ENCODE data around the gene VPS4B. TPM values are rescaled to one million over a fixed set of nuclear protein-coding genes. Genes with fewer than 3 reads are reported as not detected.
A peak's percentile ranks its signal among the peaks of the same experiment; 100 is the strongest.

Gene VPS4B
- total RNA-seq (ENCODE audit: unreplicated experiment) = 44.5 TPM
- long read RNA-seq, transcript VPS4B-201 (11 exons, 3,324 nt) = major isoform, 7 of 13 reads
- long read RNA-seq, partial matches to known transcripts = 6 of 13 reads
- long read RNA-seq, other reads (novel, unspliced or antisense) = 0 of 13 reads

DNA sequence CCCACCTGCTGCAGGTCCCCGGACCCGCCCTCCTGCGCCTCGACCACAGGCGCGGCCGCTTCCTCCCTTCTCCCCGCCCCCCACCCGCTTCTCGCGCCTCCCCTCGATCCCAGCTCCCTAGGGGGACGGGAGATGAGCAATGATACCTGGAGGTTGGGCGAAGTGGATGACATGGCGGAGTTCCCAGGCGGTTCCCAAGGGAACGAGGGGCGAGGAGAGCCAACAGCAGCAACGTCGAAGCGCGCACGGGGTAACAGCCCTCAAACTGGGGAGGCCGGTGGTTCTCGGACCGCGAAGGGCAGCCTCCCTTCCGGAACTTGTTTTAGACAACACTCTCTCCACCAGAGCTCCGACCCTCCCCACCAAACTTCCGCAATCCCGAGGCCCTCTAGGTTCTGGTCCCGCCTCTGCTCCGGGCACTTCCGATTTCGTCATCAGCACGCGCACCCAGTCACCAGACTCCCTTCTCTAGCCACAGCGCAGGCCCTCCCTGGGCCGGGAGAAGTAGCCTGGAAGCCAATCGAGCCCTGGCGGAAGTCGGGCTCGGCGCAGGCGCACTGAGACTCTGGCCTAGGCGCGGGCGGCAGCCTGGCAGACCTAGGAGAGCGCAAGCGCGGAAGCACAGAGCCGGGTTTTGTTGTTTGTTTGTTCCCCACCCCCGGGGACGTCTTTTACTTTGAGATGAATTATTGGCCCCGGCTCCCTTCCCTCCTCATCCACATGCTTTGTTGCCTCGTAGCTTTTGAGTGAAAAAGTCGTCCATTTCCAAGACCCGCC is at the start of gene VPS4B:
VPS4B (minus strand) TSS at position 390 of the 777 bp plus-strand sequence; CDS start at position 173, 217 bp downstream.
- DNase-seq = peak; percentile 100
- Mint-ChIP-seq H3K27ac (ENCODE audit: unreplicated experiment) (peak within 1 kb of the TSS; percentile 99), H3K4me3 (ENCODE audit: unreplicated experiment) (peak within 1 kb of the TSS; percentile 88), H3K9me3 (ENCODE audit: unreplicated experiment) (peaks cover 6% of the 10 kb centered on the region), H3K36me3 (ENCODE audit: unreplicated experiment) (no peaks in the 10 kb centered on the region), H3K4me1 (ENCODE audit: low read depth, unreplicated experiment) (peaks cover 3% of the 10 kb centered on the region), H3K27me3 (ENCODE audit: unreplicated experiment) (peaks cover 5% of the 10 kb centered on the region)
- TF ChIP-seq, protein P1, sequence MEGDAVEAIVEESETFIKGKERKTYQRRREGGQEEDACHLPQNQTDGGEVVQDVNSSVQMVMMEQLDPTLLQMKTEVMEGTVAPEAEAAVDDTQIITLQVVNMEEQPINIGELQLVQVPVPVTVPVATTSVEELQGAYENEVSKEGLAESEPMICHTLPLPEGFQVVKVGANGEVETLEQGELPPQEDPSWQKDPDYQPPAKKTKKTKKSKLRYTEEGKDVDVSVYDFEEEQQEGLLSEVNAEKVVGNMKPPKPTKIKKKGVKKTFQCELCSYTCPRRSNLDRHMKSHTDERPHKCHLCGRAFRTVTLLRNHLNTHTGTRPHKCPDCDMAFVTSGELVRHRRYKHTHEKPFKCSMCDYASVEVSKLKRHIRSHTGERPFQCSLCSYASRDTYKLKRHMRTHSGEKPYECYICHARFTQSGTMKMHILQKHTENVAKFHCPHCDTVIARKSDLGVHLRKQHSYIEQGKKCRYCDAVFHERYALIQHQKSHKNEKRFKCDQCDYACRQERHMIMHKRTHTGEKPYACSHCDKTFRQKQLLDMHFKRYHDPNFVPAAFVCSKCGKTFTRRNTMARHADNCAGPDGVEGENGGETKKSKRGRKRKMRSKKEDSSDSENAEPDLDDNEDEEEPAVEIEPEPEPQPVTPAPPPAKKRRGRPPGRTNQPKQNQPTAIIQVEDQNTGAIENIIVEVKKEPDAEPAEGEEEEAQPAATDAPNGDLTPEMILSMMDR (IDR thresholded peaks at IDR 0.05; ENCODE audit: partially characterized antibody, unreplicated experiment) = peak; percentile 7

DNA sequence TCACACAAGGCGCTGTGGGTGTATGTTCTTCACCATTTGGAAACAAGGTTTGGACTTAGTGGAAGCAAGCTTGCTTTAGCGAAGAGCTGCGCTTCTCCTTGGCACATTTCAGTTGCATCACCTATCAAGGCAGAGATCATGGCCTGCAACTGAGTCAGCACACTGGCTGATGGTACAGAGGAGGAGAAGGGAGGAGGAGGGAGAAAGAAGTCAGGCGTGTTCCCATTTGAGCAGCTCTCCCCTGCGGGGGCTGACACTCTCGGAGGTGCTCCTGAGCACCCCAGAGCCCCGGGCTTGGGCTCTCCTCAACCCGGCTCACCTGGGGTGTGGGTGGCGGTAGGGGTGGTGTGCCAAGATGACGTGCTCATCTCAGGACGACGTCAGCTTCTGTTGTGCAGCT is 48.5 kb upstream of the VPS4B start:
- Mint-ChIP-seq H3K27me3 (ENCODE audit: unreplicated experiment) (no peaks in the 10 kb centered on the region), H3K4me1 (ENCODE audit: low read depth, unreplicated experiment) (no peaks in the 10 kb centered on the region), H3K27ac (ENCODE audit: unreplicated experiment) (no peak overlapping the region), H3K36me3 (ENCODE audit: unreplicated experiment) (no peaks in the 10 kb centered on the region), H3K4me3 (ENCODE audit: unreplicated experiment) (no peak overlapping the region), H3K9me3 (ENCODE audit: unreplicated experiment) (no peaks in the 10 kb centered on the region)
- TF ChIP-seq, protein P1 (IDR thresholded peaks at IDR 0.05; ENCODE audit: partially characterized antibody, unreplicated experiment) = no peak
- DNase-seq = no peak

DNA sequence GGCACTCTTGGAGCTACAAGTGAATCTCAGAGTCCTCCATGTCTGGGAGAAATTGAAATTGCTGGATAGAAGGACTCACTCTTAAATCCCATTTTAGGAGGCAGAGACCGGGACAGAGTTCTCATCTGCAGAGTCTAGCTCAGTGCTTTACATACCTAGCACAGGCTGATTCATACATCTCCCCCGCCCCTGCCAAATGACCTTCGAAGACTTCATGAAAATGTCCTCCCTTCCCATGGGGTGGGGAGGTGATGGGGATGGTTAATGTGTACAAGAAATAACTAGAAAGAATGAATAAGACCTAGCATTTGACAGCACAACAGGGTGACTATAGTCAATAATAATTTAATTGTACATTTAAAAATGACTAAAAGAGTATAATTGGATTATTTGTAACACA is 46.3 kb upstream of the VPS4B start:
- TF ChIP-seq, protein P1 (IDR thresholded peaks at IDR 0.05; ENCODE audit: partially characterized antibody, unreplicated experiment) = no peak
- H3K36me3 Mint-ChIP-seq (ENCODE audit: unreplicated experiment) = no peaks in the 10 kb centered on the region
- H3K27ac Mint-ChIP-seq (ENCODE audit: unreplicated experiment) = no peak overlapping the region

DNA sequence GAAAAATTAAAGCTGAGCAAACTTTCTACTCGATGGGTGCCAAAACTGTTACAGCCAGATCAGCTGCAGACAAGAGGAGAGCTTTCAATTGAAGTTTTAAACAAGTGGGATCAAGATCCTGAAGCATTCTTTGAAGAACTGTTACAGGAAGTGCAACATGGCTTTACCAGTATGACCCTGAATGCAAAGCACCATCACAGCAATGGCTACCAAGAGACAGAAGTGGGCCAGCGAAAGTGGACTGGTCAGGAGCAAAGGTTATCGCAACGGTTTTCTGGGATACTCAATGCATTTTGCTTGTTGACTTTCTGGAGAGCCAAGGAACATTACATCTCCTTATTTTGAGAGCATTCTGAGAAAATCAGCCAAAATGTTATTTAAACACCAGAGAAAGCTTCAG is 45.4 kb upstream of the VPS4B start:
- Mint-ChIP-seq H3K9me3 (ENCODE audit: unreplicated experiment) (no peaks in the 10 kb centered on the region), H3K36me3 (ENCODE audit: unreplicated experiment) (no peaks in the 10 kb centered on the region), H3K4me1 (ENCODE audit: low read depth, unreplicated experiment) (no peaks in the 10 kb centered on the region), H3K4me3 (ENCODE audit: unreplicated experiment) (no peak overlapping the region), H3K27me3 (ENCODE audit: unreplicated experiment) (no peaks in the 10 kb centered on the region), H3K27ac (ENCODE audit: unreplicated experiment) (no peak overlapping the region)
- TF ChIP-seq, protein P1 (IDR thresholded peaks at IDR 0.05; ENCODE audit: partially characterized antibody, unreplicated experiment) = no peak
- DNase-seq = no peak

More for the DNA sequence above, 46.3 kb upstream of the VPS4B start:
- no peak for DNase-seq
- Mint-ChIP-seq H3K4me3 (ENCODE audit: unreplicated experiment) (no peak overlapping the region), H3K27me3 (ENCODE audit: unreplicated experiment) (no peaks in the 10 kb centered on the region), H3K9me3 (ENCODE audit: unreplicated experiment) (no peaks in the 10 kb centered on the region), H3K4me1 (ENCODE audit: low read depth, unreplicated experiment) (no peaks in the 10 kb centered on the region)

DNA sequence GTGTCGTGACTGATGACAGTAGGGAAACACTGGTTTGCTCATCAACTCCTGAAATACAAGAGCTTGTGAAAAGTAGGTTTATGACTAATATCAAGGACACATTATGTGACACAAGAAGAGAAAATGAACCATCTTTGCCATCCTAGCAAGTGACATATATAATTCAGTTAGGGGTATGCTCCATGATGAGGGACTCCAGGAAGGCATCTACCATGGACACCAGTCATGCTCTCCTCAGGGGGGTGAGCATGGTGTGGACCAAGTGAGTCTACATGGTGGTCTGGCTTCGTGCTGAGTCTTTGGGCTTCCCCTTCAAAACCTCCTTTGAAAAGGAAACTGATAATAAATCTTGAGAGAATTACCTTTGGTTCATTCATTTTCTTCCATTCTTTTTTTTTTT is 42.8 kb upstream of the VPS4B start:
- no peak overlapping the region for H3K27ac Mint-ChIP-seq (ENCODE audit: unreplicated experiment)
- H3K4me3 Mint-ChIP-seq (ENCODE audit: unreplicated experiment) = no peak overlapping the region
- no peaks in the 10 kb centered on the region for H3K36me3 Mint-ChIP-seq (ENCODE audit: unreplicated experiment)
- no peaks in the 10 kb centered on the region for H3K4me1 Mint-ChIP-seq (ENCODE audit: low read depth, unreplicated experiment)
- H3K27me3 Mint-ChIP-seq (ENCODE audit: unreplicated experiment) = peaks cover 2% of the 10 kb centered on the region
- no peaks in the 10 kb centered on the region for H3K9me3 Mint-ChIP-seq (ENCODE audit: unreplicated experiment)
- TF ChIP-seq, protein P1 (IDR thresholded peaks at IDR 0.05; ENCODE audit: partially characterized antibody, unreplicated experiment) = no peak
- DNase-seq = no peak

Measured in glutamatergic neuron (in vitro differentiated cells).